HAP-1 (cell line): Measurements from ENCODE around the gene PGF.
"Not testable (repeated sequence)": the region's sequence is repeated elsewhere in the genome, so short reads cannot be mapped to it uniquely, and the experiment has no call there.

Experiments
- DNase-seq, 2 experiments: peaks; one replicate each; pipeline ENCODE4 v3.0.0-alpha.2; 2016 to 2020; ENCODE audit warnings: low spot score in 2 of 2
- H3K27me3 ChIP-seq: fragments of 250-450 bp; sonication (Bioruptor Pico); 2 replicates; pipeline ENCODE4 v1.5.1; 2020; ENCODE audit warnings: low read depth, mild to moderate bottlenecking, moderate library complexity
- H3K36me3 ChIP-seq: fragments of 250-450 bp; sonication (Bioruptor Pico); replicated peaks from 2 replicates; pipeline ENCODE4 v1.5.1; 2020; ENCODE audit warnings: mild to moderate bottlenecking
- H3K4me1 ChIP-seq: fragments of 250-450 bp; sonication (Bioruptor Pico); 2 replicates; pipeline ENCODE4 v1.5.1; 2020; ENCODE audit warnings: mild to moderate bottlenecking
- H3K4me3 ChIP-seq: fragments of 250-450 bp; sonication (Bioruptor Pico); 2 replicates; pipeline ENCODE4 v1.5.1; 2020; ENCODE audit warnings: mild to moderate bottlenecking, moderate library complexity
- H3K9me3 ChIP-seq: fragments of 250-450 bp; sonication (Bioruptor Pico); 2 replicates; pipeline ENCODE4 v1.5.1; 2020; ENCODE audit warnings: mild to moderate bottlenecking, moderate library complexity
- in situ Hi-C: fragments of 300-500 bp; cut with MboI; formaldehyde crosslinking; loops from 3 replicates; pipeline ENCODE4 v1.14.3; 2020; ENCODE audit warnings: low sequenced_read_pairs, inconsistent platforms, mixed read lengths

PGF gene

GRCh38 chr14:74955229-74956026 is at the start of gene PGF:
PGF (minus strand) TSS chr14:74955597; CDS start chr14:74955242, 355 bp downstream.
- Histone ChIP-seq H3K4me3 (peak within 1 kb of the TSS; percentile 42), H3K27me3 (no peaks in the 10 kb centered on the region), H3K9me3 (no peaks in the 10 kb centered on the region), H3K36me3 (no peaks in the 10 kb centered on the region), H3K4me1 (peaks cover 2% of the 10 kb centered on the region; the same call in 1 of the 2 replicates)
- peak; percentile 26 to 81 for DNase-seq
- in situ Hi-C loops, result no loop called here

- Histone ChIP-seq H3K27me3 (no peaks in the 10 kb centered on the region), H3K36me3 (peaks cover 37% of the 10 kb centered on the region), H3K4me1 (peaks cover 4% of the 10 kb centered on the region), H3K9me3 (peaks cover 8% of the 10 kb centered on the region; the same call in 1 of the 2 replicates), H3K4me3 (peak overlapping the region; percentile 87)
- DNase-seq, result no peak
- in situ Hi-C loops, result no loop called here
Observed at GRCh38 chr14:75003250-75004027, 48.0 kb upstream of the PGF start.

- peaks cover 30% of the 10 kb centered on the region for H3K36me3 ChIP-seq
- no peaks in the 10 kb centered on the region for H3K27me3 ChIP-seq
- H3K4me1 ChIP-seq, result peaks cover 4% of the 10 kb centered on the region
- peaks cover 8% of the 10 kb centered on the region; the same call in 1 of the 2 replicates for H3K9me3 ChIP-seq
- H3K4me3 ChIP-seq, result peak within 1 kb of the TSS; percentile 87
- peak; percentile 92 to 98 for DNase-seq
- in situ Hi-C loops, result no loop called here
Observed at GRCh38 chr14:75002392-75003249, 47.2 kb upstream of the PGF start, which contains the start of gene EIF2B2. EIF2B2 (plus strand) TSS chr14:75002921; CDS start chr14:75002991, 70 bp downstream.

- in situ Hi-C loops, result no loop called here
Observed at GRCh38 chr14:75001899-75002298, 46.5 kb upstream of the PGF start.

GRCh38 chr14:75001261-75001660 is 45.9 kb upstream of the PGF start:
- peaks cover 4% of the 10 kb centered on the region for H3K4me1 ChIP-seq
- in situ Hi-C loops, result no loop called here
- no peaks in the 10 kb centered on the region for H3K27me3 ChIP-seq
- no peak for DNase-seq
- H3K36me3 ChIP-seq, result peaks cover 16% of the 10 kb centered on the region
- H3K4me3 ChIP-seq, result no peak overlapping the region
- H3K9me3 ChIP-seq, result peaks cover 8% of the 10 kb centered on the region; the same call in 1 of the 2 replicates

More at GRCh38 chr14:75001899-75002298, 46.5 kb upstream of the PGF start:
- Histone ChIP-seq H3K4me1 (peaks cover 4% of the 10 kb centered on the region), H3K36me3 (peaks cover 22% of the 10 kb centered on the region), H3K4me3 (peak overlapping the region; percentile 87), H3K9me3 (peaks cover 8% of the 10 kb centered on the region; the same call in 1 of the 2 replicates), H3K27me3 (no peaks in the 10 kb centered on the region)
- no peak for DNase-seq

GRCh38 chr14:74995781-74996180 is 40.4 kb upstream of the PGF start:
- H3K4me1 ChIP-seq, H3K9me3 ChIP-seq, DNase-seq, in situ Hi-C loops, H3K36me3 ChIP-seq, H3K4me3 ChIP-seq, H3K27me3 ChIP-seq: not testable (repeated sequence)

- H3K36me3 ChIP-seq, in situ Hi-C loops, H3K4me3 ChIP-seq, H3K4me1 ChIP-seq, H3K9me3 ChIP-seq, H3K27me3 ChIP-seq, DNase-seq: not testable (repeated sequence)
Observed at GRCh38 chr14:74994182-74994581, 38.8 kb upstream of the PGF start.

- H3K4me3 ChIP-seq, result no peak overlapping the region
- H3K9me3 ChIP-seq, result no peaks in the 10 kb centered on the region; the same call in 1 of the 2 replicates
- DNase-seq, result no peak
- no peaks in the 10 kb centered on the region for H3K36me3 ChIP-seq
- in situ Hi-C loops, result no loop called here
- H3K27me3 ChIP-seq, result no peaks in the 10 kb centered on the region; the same call in 1 of the 2 replicates
- no peaks in the 10 kb centered on the region for H3K4me1 ChIP-seq
Observed at GRCh38 chr14:74988993-74989392, 33.6 kb upstream of the PGF start.

- Histone ChIP-seq H3K9me3 (no peaks in the 10 kb centered on the region), H3K36me3 (no peaks in the 10 kb centered on the region), H3K4me1 (no peaks in the 10 kb centered on the region), H3K4me3 (no peak overlapping the region), H3K27me3 (no peaks in the 10 kb centered on the region; the same call in 1 of the 2 replicates)
- no peak for DNase-seq
- in situ Hi-C loops, result no loop called here
Observed at GRCh38 chr14:74988131-74988530, 32.7 kb upstream of the PGF start.

- Histone ChIP-seq H3K4me1 (no peaks in the 10 kb centered on the region), H3K4me3 (no peak overlapping the region), H3K27me3 (no peaks in the 10 kb centered on the region), H3K36me3 (no peaks in the 10 kb centered on the region), H3K9me3 (no peaks in the 10 kb centered on the region)
- in situ Hi-C loops, result no loop called here
- DNase-seq, result no peak
Observed at GRCh38 chr14:74985806-74986205, 30.4 kb upstream of the PGF start.

GRCh38 chr14:74985028-74985310 is 29.6 kb upstream of the PGF start:
- in situ Hi-C loops, result no loop called here
- no peaks in the 10 kb centered on the region for H3K27me3 ChIP-seq

GRCh38 chr14:74984236-74985027 is 29.0 kb upstream of the PGF start:
- no peaks in the 10 kb centered on the region for H3K36me3 ChIP-seq
- in situ Hi-C loops, result no loop called here
- DNase-seq, result no peak
- no peaks in the 10 kb centered on the region for H3K9me3 ChIP-seq
- H3K27me3 ChIP-seq, result no peaks in the 10 kb centered on the region
- H3K4me3 ChIP-seq, result no peak overlapping the region
- no peaks in the 10 kb centered on the region for H3K4me1 ChIP-seq

More at GRCh38 chr14:74985028-74985310, 29.6 kb upstream of the PGF start:
- no peak overlapping the region for H3K4me3 ChIP-seq
- no peak for DNase-seq
- H3K4me1 ChIP-seq, result no peaks in the 10 kb centered on the region
- H3K9me3 ChIP-seq, result no peaks in the 10 kb centered on the region
- no peaks in the 10 kb centered on the region for H3K36me3 ChIP-seq

GRCh38 chr14:74983343-74983742 is 27.9 kb upstream of the PGF start:
- in situ Hi-C loops, result no loop called here
- Histone ChIP-seq H3K27me3 (no peaks in the 10 kb centered on the region), H3K4me1 (no peaks in the 10 kb centered on the region), H3K36me3 (no peaks in the 10 kb centered on the region), H3K9me3 (no peaks in the 10 kb centered on the region), H3K4me3 (no peak overlapping the region)
- DNase-seq, result no peak
